ENCODE data around the gene CDK5RAP1. TPM values are rescaled to one million over a fixed set of nuclear protein-coding genes. Genes with fewer than 3 reads are reported as not detected.

The CDK5RAP1 gene
- total and polyA plus RNA-seq, 2 of the 4 experiments (the other 2 are of a cell fraction) = 23.9 to 28.1 TPM

GRCh38 chr20:33339515-33340058 is 61.7 kb downstream of the CDK5RAP1 start:
- peaks cover 19% of the 10 kb centered on the region for H3K27me3 ChIP-seq (ENCODE audit: control insufficient read depth, insufficient read depth, low read length)
- no peak overlapping the region for H2BK15ac ChIP-seq (ENCODE audit: low read depth, low read length)
- H3K18ac ChIP-seq (ENCODE audit: low read depth, low read length) = no peak overlapping the region
- H2AK9ac ChIP-seq (replicated peaks; ENCODE audit: low read depth, low read length, poor library complexity) = no peak overlapping the region
- H4K20me1 ChIP-seq (ENCODE audit: insufficient read depth, low read length) = no peaks in the 10 kb centered on the region
- no peak overlapping the region for H2BK5ac ChIP-seq (ENCODE audit: low read depth, low read length, poor library complexity, severe bottlenecking)
- no peak overlapping the region for H2BK20ac ChIP-seq (ENCODE audit: low read depth, low read length)
- no peak overlapping the region for H4K91ac ChIP-seq (ENCODE audit: insufficient read depth, low read depth, low read length)
- no peak overlapping the region for H2AK5ac ChIP-seq (ENCODE audit: low read depth, low read length)
- no TSS peak for BruUV-seq (replicated peaks)
- ATAC-seq (ENCODE audit: low read depth) (no peak), DNase-seq (no peak)
- no peaks in the 10 kb centered on the region for H3K79me1 ChIP-seq (ENCODE audit: low read depth in 1 of 2, low read length in 2 of 2)
- no peak overlapping the region for H3K4me2 ChIP-seq (ENCODE audit: low read depth, low read length)
- no peaks in the 10 kb centered on the region for H3K4me1 ChIP-seq (ENCODE audit: control insufficient read depth, insufficient read depth, low read length)
- TF ChIP-seq MAZ (IDR thresholded peaks at IDR 0.05; ENCODE audit: borderline replicate concordance, low read depth, low read length) (no peak), FOS (IDR thresholded peaks at IDR 0.05; ENCODE audit: low read depth, low read length) (no peak), ELK1 (IDR thresholded peaks at IDR 0.05; ENCODE audit: borderline replicate concordance, low read depth, low read length) (no peak), CTCF (conservative IDR thresholded peaks at IDR 0.05; ENCODE audit: low read depth, low read length) (no peak), CHD1 (IDR thresholded peaks at IDR 0.05; ENCODE audit: low read depth, low read length) (no peak)
- H3K36me3 ChIP-seq (ENCODE audit: control insufficient read depth, insufficient read depth, low read length) = no peaks in the 10 kb centered on the region
- no peak overlapping the region for H3K4me3 ChIP-seq (ENCODE audit: insufficient read depth, low read depth, low read length)
- peak overlapping the region; percentile 21 for H2AFZ ChIP-seq (replicated peaks; ENCODE audit: low read length, poor library complexity)
- no peaks in the 10 kb centered on the region for H3K9me3 ChIP-seq (ENCODE audit: control insufficient read depth, insufficient read depth, low read length)
- CTCF ChIA-PET = no interaction called here
- no peak overlapping the region for H3K4ac ChIP-seq (ENCODE audit: low read depth, low read length)
- H4K5ac ChIP-seq (ENCODE audit: low read depth, low read length) = no peak overlapping the region
- no peak overlapping the region for H3K23ac ChIP-seq (ENCODE audit: low read depth, low read length)
- dilution Hi-C loops (cut with HindIII; ENCODE audit: low sequenced_read_pairs, unreplicated experiment) (no loop called here), intact Hi-C loops (cut with micrococcal nuclease) (no loop called here), in situ Hi-C loops (cut with MboI; ENCODE audit: low sequenced_read_pairs) (no loop called here)
- no peak overlapping the region for H3K27ac ChIP-seq (ENCODE audit: insufficient read depth, low read length)
- H2BK120ac ChIP-seq (ENCODE audit: low read depth, low read length) = no peak overlapping the region
- 0 out of 2 replicates have a peak, but pooled peaks cover 3% of the 10 kb centered on the region for H3K9me1 ChIP-seq (ENCODE audit: insufficient read depth, low read length)
- WGBS, 2 experiments (ENCODE audit: extremely low coverage in 2 of 2, insufficient read length in 1 of 2) = 80% methylated on average over 1 of the region's 8 CpGs; no CpG with 5 or more reads in 1 of the 2 experiments
- H3K14ac ChIP-seq (replicated peaks; ENCODE audit: low read depth, low read length) = no peak overlapping the region
- POLR2A ChIA-PET (ENCODE audit: unreplicated experiment) = no interaction called here
- H3K9ac ChIP-seq (ENCODE audit: low read depth, low read length) = no peak overlapping the region
- no peak overlapping the region for H4K8ac ChIP-seq (ENCODE audit: low read depth in 2 of 2, low read length in 2 of 2)
- H3K56ac ChIP-seq (ENCODE audit: extremely low read depth, insufficient read depth, low read length) = no peak overlapping the region

All from IMR-90 (cell line).